GM12864 (cell line): ENCODE measurements around the gene SSRP1.

ENCODE experiments used
- DNase-seq: peaks from one replicate; pipeline ENCODE4 v3.0.0-alpha.2; 2011; ENCODE audit warnings: low read depth
- H3K4me3 ChIP-seq: 2 replicates; pipeline ENCODE4 v1.5.1; 2011; ENCODE audit warnings: mild to moderate bottlenecking, low read depth, low read length, control low read depth
- TF ChIP-seq, protein P1 (sequence below): IDR thresholded peaks from 2 replicates; pipeline ENCODE4 v1.5.1; 2011; ENCODE audit warnings: low read depth, mild to moderate bottlenecking, moderate library complexity, low read length, control low read depth, inconsistent platforms; ENCODE audit errors: missing control alignments

The SSRP1 gene, protein sequence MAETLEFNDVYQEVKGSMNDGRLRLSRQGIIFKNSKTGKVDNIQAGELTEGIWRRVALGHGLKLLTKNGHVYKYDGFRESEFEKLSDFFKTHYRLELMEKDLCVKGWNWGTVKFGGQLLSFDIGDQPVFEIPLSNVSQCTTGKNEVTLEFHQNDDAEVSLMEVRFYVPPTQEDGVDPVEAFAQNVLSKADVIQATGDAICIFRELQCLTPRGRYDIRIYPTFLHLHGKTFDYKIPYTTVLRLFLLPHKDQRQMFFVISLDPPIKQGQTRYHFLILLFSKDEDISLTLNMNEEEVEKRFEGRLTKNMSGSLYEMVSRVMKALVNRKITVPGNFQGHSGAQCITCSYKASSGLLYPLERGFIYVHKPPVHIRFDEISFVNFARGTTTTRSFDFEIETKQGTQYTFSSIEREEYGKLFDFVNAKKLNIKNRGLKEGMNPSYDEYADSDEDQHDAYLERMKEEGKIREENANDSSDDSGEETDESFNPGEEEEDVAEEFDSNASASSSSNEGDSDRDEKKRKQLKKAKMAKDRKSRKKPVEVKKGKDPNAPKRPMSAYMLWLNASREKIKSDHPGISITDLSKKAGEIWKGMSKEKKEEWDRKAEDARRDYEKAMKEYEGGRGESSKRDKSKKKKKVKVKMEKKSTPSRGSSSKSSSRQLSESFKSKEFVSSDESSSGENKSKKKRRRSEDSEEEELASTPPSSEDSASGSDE

DNA sequence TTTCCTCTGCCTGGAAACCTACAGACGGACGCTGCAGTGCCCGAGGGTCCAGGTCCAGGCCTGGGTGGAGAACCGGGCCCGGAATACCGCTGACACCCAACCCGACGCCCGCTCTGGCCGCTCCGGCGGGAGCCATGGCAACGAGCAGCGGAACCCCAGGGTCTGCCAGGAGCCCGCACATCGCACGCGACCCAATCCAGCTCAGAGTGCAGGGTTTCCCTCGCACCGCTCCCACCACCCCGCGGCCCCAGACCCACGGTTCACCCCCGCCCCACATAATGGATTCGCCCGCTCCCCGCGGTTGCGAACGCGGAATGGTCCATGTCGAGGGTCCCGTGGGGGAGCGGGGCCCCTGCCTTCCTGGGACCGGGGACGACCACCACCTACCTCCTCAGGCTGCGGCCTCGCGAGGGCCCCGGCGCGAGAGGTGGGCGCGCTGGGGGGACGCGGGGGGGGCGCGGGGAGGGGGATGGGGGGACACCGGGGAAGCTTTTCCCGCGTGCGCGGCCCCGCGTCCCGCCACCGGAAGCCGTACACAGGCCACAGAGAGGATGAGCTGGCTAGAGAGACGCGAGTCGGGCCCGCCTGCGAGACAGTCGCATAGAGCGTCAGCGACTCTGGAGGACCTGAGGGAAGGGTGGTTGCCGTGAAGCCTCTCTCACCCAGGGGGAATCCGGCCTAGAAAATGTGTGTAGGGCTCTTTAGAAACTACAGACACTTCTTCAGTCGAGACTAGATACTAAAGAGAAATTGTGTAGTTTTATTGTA lies at the start of gene SSRP1:
SSRP1 (minus strand) TSS at position 550 of the 768 bp plus-strand sequence. CDS start 771 bp downstream, outside the sequence.
- DNase-seq = peak; percentile 70
- TF ChIP-seq, protein P1, sequence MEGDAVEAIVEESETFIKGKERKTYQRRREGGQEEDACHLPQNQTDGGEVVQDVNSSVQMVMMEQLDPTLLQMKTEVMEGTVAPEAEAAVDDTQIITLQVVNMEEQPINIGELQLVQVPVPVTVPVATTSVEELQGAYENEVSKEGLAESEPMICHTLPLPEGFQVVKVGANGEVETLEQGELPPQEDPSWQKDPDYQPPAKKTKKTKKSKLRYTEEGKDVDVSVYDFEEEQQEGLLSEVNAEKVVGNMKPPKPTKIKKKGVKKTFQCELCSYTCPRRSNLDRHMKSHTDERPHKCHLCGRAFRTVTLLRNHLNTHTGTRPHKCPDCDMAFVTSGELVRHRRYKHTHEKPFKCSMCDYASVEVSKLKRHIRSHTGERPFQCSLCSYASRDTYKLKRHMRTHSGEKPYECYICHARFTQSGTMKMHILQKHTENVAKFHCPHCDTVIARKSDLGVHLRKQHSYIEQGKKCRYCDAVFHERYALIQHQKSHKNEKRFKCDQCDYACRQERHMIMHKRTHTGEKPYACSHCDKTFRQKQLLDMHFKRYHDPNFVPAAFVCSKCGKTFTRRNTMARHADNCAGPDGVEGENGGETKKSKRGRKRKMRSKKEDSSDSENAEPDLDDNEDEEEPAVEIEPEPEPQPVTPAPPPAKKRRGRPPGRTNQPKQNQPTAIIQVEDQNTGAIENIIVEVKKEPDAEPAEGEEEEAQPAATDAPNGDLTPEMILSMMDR = peak; percentile 11
- peak within 1 kb of the TSS; percentile 75 for H3K4me3 ChIP-seq

DNA sequence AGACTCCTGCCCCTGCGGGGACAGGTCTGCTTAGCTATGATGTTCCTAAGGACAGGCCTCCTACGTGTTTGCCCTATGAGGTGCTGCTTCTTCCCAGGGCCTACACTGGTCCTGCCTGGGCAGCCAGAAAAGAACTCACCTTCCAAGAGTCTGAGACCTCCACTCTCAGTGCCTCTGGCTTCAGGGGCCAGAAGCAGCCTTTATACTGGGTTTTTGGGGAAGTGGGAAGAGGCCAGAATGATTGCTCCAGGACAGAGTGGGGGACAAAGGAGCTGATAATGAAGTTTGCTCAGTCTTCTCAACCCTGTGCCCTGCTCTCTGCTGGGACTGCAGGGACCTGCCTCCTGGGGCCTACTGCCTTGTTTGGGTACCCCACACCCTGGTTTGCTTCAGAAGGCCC lies 45.3 kb upstream of the SSRP1 start, which contains the start of gene PRG3:
PRG3 (minus strand) TSS at position 176 of the 400 bp plus-strand sequence. CDS start 442 bp downstream, outside the sequence.
- H3K4me3 ChIP-seq = no peak within 1 kb of the TSS
- TF ChIP-seq, protein P1 = no peak
- no peak for DNase-seq

DNA sequence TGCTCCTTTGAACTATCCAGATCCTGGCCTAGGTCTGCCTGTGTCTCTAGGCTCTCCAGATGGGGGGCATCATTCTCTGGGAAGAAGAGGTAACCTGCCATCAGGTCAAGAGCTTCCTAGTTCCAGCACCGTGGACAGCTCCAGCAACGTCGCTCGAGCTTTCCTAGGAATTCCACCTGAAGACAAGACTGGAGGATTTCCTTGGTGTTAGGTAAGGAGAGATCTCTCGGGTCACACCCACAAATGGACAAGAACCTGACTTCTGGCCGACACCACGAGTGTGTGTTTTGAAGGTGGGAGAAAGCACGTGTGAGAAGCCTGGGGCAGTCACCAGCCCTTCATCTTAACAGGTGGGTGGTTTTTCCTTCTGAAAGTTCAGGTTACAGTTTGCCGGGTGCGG lies 44.0 kb upstream of the SSRP1 start:
- H3K4me3 ChIP-seq = no peak overlapping the region
- TF ChIP-seq, protein P1 = no peak
- no peak for DNase-seq

DNA sequence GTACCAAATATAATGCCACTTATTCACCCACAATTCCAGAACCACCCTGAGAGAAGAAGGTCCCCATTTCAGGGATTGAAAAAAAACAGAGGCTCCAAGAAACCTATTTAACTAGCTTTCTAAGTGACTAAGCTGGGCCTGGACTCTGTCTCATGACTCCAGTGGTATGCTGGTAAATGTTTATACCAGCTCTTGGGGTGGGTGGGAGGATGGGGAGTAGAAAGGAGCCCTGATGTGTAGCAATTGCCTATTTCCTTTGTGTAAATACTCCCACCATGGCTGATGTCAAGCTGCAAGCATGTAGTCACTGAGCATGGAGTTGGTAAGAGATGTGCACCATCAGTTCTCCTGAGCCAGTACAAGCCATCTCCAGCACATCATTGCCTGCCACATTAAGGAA lies 42.5 kb upstream of the SSRP1 start:
- DNase-seq = no peak
- TF ChIP-seq, protein P1 = no peak

DNA sequence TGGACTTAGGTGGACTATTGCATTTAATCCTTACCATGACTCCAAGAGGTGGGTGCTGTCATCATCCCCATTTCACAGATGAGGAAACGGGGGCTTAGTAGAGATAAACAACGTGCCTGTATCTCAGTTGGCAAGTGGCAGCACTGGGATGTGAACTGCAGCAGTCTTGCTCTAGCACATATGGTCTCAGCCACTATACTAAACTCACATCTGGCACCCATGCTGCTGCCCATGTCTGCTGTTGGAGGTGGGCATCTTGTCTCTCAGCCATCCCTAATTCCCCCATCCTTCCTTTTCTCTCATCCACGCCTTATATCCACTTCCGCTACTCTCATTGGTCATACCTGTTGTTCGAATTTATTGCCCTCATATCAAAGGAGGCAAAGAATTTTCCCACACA lies 41.4 kb upstream of the SSRP1 start:
- no peak overlapping the region for H3K4me3 ChIP-seq
- TF ChIP-seq, protein P1 = no peak
- DNase-seq = no peak

More for the DNA sequence above, 42.5 kb upstream of the SSRP1 start:
- no peak overlapping the region for H3K4me3 ChIP-seq
